GM18867 (cell line): ENCODE measurements around the gene RBPMS2.

Experiments used
- ATAC-seq: cut with Tn5 transposase; IDR thresholded peaks from one replicate; pipeline ENCODE4 v1.9.1; 2021; ENCODE audit warnings: mild to moderate bottlenecking, moderate library complexity; ENCODE audit not compliant: unreplicated experiment

Gene RBPMS2

GRCh38 chr15:64731012-64731804, 44.2 kb downstream of the RBPMS2 start:
- no peak for ATAC-seq

- no peak for ATAC-seq
These were observed 45.2 kb downstream of the RBPMS2 start for GRCh38 chr15:64730151-64730550.

GRCh38 chr15:64720188-64720587, 55.2 kb downstream of the RBPMS2 start:
- no peak for ATAC-seq

GRCh38 chr15:64717735-64718495, 57.5 kb downstream of the RBPMS2 start:
- ATAC-seq: no peak

- no peak for ATAC-seq
These were observed 58.3 kb downstream of the RBPMS2 start for GRCh38 chr15:64717130-64717529.

- no peak for ATAC-seq
These were observed 58.9 kb downstream of the RBPMS2 start for GRCh38 chr15:64716452-64716851.

- no peak for ATAC-seq
These were observed 61.8 kb downstream of the RBPMS2 start for GRCh38 chr15:64713592-64713991.

GRCh38 chr15:64712353-64712752, 63.0 kb downstream of the RBPMS2 start:
- ATAC-seq: no peak

- no peak for ATAC-seq
These were observed 64.5 kb downstream of the RBPMS2 start for GRCh38 chr15:64710676-64711428.

GRCh38 chr15:64706011-64706911, 69.1 kb downstream of the RBPMS2 start:
- no peak for ATAC-seq

GRCh38 chr15:64705006-64705405, 70.4 kb downstream of the RBPMS2 start:
- no peak for ATAC-seq

GRCh38 chr15:64703632-64703959, 71.8 kb downstream of the RBPMS2 start:
- no peak for ATAC-seq

- peak; percentile 81 for ATAC-seq
These were observed 72.4 kb downstream of the RBPMS2 start for GRCh38 chr15:64702816-64703631.

GRCh38 chr15:64701482-64702184, 73.8 kb downstream of the RBPMS2 start:
- no peak for ATAC-seq

GRCh38 chr15:64701051-64701450, 74.3 kb downstream of the RBPMS2 start:
- ATAC-seq: no peak

- ATAC-seq: no peak
These were observed 75.5 kb downstream of the RBPMS2 start for GRCh38 chr15:64699751-64700388.

GRCh38 chr15:64698823-64699222, 76.6 kb downstream of the RBPMS2 start:
- no peak for ATAC-seq

GRCh38 chr15:64697911-64698369, 77.4 kb downstream of the RBPMS2 start:
- ATAC-seq: no peak

GRCh38 chr15:64696481-64696880, 78.9 kb downstream of the RBPMS2 start:
- no peak for ATAC-seq
